CD4-positive, alpha-beta T cell treated with Interferon gamma for 1 hour (primary cell): ENCODE results near the gene MYD88.
"Not testable (repeated sequence)": the region's sequence is repeated elsewhere in the genome, so short reads cannot be mapped to it uniquely, and the experiment has no call there.

Experiments used
- DNase-seq: peaks from one replicate; pipeline ENCODE4 v3.0.0-alpha.2; 2020

MYD88 gene

DNA sequence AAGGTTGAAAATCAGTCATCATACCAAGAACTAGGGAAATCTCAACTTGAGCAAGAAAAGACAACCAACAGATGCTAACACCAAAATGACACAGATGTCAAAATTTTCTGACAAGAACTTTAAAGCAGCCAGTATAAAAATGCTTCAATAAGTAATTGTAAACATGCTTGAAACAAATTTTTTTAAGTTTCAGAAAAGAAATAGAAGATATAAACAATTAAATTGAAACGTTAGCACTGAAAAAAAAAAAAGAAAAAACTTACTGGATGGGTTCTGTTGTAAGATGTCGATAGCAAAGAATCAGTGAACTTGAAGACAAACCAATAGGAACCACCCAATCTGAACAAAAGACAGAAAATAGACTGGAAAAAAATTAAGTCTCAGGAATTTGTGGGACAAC lies 8.0 kb downstream of the MYD88 start:
- no peak for DNase-seq

DNA sequence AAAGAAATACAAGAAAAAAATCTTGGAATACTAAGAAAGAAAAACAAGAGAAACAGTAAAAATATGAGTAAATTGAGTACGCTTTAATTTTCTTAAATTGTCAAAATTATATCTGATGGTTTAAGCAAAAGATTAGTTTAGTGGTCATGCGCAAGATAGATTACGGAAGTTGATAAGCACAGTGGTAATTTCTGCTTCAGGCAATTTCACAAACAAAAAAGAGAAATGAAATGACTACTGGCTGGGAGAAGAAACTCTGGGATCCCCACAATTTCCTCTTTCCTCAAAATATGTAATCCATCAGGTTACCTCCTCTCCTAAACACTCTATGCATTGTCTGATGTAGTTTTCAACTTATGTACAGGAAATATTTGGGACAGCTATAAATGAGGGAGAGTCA lies 9.0 kb downstream of the MYD88 start:
- DNase-seq, result no peak

DNA sequence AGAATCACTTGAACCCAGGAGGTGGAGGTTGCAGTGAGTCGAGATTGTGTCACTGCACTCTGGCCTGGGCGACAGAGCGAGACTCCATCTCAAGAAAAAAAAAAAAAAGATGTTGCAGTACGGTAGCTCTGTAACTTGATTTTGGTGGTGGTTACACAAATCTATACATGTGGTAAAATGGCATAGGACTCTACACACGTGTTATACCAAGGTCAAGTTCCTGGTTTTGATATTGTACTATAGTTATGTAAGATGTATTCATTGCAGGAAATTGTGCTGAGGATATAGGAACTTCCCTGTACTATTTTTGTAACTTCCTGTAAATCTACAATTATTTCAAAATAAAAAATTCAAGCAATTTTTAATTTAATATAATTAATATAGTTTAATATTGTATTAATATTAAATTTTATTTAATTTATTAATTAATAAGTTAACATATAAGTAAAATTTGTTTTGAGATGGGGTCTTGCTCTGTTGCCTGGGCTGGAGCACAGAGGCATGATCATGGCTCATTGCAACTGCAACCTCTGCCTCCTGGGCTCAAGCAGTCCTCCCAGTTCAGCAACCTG lies 9.9 kb downstream of the MYD88 start:
- no peak for DNase-seq

DNA sequence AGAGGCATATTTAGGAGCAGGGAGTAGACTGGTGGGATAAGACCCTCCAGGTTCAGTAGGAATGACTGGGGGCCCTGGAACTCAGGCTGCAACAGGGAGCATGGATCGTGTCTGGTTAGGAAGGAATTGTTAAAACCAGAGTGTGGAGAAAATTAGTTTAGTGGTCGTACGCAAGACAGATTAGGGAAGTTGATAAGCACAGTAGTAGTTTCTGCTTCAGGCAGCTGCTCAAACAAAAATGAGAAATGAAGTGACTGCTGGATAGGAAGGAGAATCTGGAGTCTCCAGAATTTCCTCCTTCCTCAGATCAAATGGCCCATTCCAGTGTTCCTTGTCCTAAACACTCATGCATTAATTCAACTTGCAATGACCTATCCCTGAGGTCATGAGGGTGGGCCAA lies 11.2 kb downstream of the MYD88 start:
- no peak for DNase-seq

DNA sequence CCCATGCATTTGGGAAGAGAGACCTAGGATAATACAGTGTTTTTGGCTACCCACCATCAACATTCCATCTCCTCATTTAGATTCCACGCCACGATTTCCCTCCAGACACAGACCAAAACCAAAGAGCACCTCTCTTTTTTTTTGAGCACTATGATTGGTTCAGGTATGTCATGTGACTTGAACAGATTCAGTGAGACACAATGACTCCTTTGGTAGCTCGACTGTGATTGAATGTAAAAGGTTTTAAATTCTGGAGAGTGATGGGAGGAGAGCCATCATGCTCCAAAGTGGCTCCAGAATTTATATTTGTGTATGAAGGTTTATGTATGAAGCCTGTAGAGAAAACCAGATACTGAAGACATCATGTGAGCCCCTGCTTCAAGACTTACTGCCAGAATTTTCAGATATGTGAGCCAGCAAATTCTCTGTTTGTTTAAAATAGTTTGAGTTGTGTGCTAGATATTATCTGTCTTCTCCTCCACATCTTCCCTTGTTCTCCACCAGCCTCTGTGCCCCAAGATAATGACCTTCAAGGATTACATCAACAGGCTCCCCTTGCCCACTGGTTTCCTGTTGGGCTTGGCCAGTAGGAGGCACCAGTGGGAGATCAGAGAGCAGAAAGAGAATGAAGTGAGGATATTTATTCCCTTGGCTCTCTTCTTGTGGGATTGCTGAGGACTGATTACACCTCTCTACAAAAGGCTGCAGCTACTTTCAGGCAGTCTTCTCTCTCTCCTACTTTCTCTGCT lies 12.5 kb downstream of the MYD88 start:
- no peak for DNase-seq

DNA sequence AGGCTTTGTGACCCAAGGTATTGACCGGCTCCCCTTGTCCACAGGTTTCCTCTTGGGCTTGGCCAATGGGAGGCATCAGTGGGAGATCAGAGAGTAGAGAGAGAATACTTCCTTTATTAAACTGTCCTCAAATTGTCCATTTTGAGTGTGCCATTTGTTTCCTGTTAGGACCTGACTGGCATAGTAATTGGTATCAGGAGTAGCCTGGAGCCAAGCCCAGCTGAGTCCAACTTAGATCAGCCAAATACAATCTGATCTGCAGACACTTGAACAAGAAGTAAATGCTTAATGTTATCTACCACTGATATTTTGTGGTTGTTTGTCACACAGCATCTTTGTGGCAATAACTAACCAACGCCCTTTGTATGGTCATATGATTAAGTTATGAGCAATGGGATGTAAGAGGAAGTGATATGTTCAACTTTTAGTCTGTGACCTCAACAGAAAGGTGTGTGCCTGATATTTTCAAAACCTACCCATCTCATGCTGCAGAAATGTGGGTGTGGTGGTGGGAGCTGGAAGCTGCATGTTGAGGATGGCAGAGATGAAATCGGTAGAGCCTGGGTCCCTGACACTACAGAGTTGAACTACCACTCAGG lies 13.3 kb downstream of the MYD88 start:
- DNase-seq, result peak; percentile 29

DNA sequence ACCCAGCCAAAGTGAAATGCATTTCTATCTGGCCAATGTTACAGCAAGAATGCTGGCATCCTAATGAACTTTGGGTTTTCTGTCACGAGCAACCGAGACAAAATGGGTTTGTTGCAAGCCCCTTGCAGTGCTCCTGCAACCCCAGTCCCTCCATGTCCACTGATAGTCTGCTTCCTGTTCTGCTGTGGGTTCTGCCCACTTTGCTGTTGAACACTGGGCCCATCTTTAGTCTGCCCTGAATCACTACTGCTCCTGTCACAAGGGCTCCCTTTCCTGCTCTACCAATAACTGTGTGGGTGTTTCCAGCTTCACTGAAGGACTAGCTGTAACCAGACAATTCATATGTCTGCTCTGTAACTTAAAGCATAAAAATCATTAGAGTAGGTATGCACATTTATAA lies 14.1 kb downstream of the MYD88 start:
- no peak for DNase-seq

DNA sequence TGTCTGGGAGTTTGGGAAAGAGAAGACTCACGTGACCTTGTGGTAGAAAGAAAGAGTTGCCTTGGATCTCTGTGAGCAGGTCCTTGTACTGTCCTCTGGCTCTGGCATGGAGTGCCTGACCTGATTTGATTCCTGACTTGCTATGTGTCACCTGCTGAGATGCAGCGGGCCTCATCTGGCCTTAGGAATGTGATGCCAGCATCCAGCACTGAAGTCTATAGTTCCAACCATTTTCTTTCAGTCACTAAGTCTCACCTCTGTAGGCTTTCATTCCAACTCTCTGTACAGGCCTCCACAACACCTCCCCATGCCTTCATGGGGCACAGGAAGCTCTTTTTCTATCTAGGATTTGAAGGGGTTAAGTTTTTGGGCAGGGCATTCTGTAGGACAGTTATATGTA lies 14.8 kb downstream of the MYD88 start:
- DNase-seq, result no peak

DNA sequence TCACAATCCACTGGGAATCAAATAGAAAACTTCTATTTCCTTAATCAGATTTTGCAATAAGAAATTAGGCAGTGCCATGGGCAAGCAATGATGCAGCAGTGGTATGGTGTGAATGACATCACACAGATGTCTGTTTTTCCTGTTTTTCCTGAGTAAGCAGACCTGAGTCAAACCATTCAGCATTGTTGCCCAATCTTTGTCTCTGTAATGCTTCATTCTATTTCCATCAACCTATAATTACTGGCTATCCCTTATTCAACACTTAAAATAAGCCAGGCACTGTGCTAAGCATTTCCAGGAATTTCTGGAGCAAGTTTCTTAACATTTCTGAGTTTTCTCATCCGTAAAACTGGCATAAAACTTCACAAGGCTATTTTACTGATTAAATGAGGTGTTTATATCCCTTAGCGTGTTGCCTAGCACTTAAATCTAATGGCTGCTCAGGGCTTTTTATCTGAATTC lies 15.6 kb downstream of the MYD88 start:
- DNase-seq, result no peak

DNA sequence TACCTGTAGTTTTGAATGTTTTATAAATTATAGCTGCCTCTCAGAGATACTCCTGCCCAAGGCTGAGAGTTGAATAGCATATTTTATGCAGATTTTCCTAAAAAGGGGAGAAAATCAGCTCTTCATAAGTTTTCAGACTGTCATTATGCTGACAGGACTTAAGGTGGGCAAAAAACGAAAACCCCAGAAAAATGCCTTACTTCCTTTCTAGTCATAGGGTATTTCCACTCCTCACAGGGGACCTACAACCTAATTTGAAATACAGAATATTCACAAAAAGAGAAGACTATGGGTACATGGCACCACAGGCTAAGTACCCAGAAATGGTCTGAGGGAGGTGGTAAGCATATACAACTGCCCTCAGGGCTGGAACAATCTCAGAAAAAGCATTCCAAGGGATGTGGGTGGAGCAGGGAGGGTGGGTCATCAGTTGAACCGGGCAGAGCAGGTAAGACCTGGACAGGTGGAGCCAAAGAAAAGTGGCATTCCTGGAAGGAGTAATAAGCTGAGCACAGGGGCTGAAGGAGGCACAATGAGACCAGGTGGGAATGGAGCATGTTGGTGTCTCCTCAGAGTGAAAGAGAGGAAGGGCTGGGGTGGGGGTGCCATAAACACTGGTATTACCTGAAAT lies 16.3 kb downstream of the MYD88 start:
- DNase-seq, result no peak

DNA sequence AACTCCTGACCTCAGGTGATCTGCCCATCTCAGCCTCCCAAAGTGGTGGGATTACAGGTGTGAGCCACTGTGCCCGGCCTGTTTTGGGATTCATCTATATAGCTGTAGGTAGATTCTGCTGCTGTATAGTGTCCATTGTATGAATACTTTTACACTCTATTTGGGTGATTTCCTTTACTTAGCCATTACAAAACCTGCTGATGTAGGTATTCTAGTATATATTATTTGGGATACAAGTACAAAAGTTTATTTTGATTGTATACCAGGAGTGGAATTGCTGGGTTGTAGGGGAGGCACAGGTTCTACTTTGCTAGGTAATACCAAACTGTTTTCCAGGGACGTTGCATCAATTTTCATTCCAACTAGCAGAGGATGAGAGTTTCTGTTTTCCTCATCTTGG lies 17.4 kb downstream of the MYD88 start:
- DNase-seq, result no peak

DNA sequence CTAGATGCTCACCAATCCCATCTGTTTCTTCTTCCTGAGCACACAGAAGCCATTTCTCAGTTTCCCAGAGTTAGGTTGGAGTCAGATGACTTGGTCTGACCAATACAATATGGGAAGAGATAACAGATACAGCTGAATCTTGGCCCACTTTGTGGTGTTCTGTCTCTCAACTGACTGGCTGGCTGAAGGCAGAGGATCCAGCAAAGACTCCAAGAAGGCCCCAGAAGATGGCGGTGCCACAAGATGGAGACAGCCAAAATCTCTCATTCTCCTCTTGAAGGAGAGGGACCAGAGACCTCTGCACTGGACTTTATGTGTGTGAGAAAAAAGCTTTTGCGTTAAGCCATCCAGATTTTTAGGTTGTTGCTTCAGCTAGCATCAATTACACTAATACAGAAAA lies 18.7 kb downstream of the MYD88 start:
- no peak for DNase-seq

DNA sequence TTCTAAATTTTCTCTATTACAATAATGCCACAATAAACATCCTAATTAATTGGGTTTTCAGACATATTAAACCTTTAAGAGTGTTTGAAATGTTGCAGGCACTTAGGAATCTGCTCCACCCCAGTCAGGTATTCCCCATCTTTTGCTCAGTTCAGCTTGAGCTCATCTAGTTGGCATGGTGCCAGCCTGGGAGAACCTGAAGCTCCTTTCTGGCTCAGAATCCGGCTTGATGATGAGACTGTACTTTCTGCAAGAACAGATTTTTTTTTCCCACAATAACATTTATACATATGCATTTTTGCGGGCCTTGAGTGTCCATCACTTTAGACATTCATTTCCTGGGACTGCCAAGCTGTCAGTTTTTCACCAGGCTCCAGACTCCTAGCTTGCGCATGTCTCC lies 19.1 kb downstream of the MYD88 start:
- DNase-seq, result no peak

DNA sequence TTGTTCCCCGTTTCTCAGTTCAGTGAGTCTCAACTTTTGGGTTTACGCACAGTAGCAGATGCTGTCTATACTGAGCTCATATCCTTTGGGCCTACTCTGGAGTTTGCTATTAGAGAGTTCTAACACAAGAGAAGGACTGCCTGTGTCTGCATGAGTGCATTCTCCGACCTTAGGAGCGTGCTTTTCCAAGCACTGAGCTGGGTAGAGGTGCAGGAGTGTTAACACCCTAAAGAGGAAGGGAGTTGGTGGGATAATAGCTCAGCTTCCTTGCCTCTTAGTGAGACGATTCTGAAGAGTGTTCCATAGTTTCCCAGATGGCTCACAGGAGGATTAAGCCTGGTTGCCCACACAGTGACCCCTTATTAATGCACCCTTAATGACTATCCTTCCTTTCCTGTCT lies 20.0 kb downstream of the MYD88 start:
- no peak for DNase-seq

DNA sequence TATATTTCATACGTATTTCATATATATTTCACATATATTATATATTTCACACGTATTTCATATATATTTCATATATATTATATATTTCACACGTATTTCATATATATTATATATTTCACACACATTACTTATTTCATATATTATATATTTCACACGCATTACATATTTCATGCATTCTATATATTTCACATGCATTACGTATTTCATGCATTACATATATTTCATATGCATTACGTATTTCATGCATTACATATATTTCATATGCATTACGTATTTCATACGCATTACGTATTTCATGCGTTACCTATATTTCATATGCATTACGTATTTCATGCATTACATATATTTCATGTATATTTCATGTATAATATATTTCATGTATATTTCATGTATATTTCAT lies 22.2 kb downstream of the MYD88 start:
- DNase-seq, result not testable (repeated sequence)

DNA sequence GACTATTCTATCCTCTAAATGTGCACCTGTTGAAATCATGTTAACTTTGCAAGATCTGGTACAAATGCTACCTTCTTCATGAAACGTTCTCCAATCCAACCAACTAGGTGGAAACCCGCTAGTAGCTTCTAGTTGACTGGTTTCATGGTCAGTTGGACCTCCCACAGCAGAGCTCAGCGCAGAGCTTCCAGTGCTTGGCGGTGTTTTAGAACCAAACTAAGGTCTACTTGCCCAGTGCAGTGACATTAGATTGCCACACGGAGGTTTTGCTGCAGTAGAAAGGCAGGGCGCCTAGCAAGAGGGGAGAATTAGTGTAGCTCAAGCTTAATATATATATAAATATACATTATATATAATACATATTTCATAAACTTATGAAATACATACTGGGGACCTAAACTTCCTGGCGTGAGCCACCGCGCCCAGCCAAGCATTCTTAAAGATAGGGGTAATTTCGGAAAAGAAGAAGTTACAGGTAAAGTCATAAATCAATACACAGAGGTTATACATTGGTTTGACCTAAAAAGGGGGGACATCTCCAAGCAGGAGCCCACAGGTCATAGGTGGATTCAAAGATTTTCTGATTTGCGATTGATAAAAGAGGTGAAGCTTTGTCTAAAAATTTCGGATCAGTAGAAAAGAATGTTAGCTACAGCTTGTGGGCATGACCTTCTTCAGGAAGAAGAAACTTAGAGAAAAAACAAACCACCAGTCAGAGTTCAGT lies 24.8 kb downstream of the MYD88 start:
- no peak for DNase-seq

DNA sequence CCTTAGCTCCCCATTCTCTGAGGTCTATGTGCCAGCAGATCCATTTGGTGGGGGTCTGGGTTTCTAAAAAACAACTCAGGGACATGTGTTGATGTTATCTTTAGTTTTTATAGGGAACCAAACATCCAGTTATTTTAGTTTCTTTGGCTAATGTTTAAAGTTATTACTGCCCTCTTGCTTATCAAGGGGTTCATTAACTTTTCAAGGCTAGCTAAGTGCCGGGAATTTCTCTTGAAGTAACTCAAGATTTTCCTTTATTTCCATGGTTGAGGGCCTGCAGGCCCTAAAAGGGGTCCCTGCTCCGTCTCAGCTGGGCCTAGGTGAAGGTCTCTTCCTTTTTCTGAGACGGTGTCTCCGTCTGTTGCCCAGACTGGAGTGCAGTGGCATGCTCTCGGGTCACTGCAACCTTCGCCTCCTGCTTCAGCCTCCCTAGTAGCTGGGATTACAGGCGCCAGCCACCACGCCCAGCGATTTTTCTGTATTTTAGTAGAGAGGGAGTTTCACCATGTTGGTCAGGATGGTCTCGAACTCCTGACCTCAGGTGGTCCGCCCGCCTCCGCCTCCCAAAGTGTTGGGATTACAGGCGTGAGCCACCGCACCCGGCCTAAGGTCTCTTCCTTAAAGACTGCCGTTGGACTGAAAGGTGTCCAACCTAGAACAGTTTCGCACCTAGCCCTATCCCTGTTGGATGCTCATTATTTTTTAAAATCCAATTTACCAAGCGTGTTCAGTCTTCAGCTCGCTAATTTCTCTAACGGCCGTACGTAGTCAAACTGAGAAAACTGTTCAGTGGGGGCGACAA lies 25.6 kb downstream of the MYD88 start:
- DNase-seq, result no peak

DNA sequence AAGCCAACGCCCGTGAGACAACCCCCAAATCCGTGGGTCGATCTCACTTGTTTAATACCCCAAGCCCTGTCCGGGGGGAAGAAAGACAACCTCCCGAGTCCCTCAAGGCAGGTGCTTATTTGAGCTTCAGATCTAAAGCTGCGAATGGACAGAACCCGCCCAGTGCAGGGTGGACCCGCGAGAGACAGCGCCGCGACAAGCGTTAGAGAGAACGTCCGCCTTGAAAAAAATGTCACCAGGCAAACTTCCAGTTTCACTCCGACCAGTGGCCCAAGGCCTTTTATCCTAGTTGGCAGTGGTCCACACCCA lies 26.1 kb downstream of the MYD88 start:
- no peak for DNase-seq

DNA sequence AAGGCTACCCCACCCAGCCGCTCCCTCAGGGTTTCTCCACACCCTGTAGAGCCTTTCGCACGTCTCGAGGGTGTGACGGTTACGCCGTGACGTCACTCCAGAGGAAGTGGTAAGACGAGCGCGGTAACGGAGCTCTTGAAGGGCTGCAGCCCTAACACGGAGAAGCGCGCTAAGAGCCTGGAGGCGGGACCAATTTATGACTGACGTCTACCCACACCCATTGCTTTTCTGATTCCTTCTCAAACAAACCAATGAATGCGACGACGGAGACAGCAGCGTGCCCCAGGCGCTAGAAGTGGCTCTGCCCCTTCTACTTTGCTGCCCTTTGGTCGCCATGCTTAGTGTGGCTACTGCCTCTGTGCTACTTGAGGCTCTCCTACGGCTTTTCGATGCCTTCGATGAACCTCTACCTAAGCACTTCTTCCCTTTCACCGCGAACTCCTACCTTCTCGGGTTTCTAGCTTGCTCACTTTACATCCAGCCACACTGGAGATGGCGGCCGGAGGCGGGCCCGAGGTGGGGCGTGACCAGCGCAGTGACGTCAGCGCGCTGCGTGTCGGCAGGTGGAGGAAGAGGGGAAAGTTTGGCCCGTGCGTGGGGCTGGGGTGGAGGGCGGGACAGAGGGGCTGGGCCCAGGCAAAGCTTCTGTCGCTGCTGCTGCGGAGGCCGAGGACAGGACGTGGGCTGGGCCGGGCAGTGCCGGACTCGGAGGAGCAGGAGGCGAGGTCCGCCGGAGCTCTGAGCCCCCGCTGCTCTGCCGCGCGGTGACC lies 26.7 kb downstream of the MYD88 start, which contains the start of gene OXSR1:
TSS of gene OXSR1 (plus strand) at position 586 of the 770 bp plus-strand sequence. CDS start 340 bp downstream, outside the sequence.
- peak; percentile 99 for DNase-seq

DNA sequence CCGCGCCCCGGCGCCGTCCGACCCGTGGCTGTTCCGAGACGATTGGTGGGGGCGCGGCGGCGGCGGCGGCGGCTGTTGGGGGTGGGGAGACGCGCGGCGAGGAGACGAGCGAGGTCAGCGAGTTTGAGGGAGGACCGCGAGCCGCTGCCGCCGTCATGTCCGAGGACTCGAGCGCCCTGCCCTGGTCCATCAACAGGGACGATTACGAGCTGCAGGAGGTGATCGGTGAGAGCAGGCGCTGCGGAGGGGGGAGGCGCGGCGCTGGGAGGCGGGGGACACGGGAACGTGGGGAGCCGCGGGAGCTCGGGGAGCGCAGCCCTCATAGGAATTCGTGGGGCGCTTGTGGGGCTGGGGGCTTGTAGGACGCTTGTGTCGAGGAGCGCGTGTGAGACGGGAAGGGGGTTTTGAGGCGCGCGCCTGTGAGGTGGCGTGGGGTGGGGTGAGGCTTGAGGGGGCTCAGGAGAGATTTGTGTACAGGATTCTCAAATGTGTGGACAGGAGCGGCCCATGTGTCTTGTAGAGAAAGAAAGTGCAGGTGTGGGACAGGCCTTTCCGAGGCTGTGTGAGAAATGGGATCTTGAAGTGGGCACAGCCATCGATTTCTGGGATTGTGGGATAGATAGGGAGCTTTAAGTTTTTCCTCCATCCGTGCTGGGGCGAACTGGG lies 27.4 kb downstream of the MYD88 start:
- DNase-seq, result no peak

DNA sequence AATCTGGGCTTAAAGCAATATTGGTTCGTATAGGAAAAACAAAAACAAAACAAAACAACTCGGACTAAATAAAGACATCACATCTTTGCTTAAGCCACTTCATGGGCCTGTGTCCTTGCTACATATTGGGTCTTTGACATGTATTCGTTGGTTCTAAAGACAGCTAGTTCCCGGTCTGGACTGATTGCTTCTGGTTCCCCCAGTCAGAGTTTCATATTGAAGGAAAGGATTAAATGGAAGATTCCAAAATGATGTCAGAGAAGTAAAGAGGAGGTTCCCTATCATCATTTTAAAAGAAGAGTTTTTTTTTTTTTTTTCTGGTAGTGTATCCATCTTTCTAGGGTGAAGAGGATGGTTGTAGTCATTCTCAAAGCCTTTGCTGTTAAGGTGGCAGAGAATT lies 29.1 kb downstream of the MYD88 start:
- DNase-seq, result no peak
